Activated CD8-positive, alpha-beta memory T cell treated with anti-CD3 and anti-CD28 coated beads, Interleukin-2, amount 50 U/mL, for 1 hour (primary cell): ENCODE measurements around the gene ZNF423.
"Not testable (repeated sequence)": the region's sequence is repeated elsewhere in the genome, so short reads cannot be mapped to it uniquely, and the experiment has no call there.

ENCODE experiments used
- DNase-seq: peaks from one replicate; pipeline ENCODE4 v3.0.0-alpha.2; 2020; ENCODE audit errors: extremely low read depth

Gene ZNF423

DNA sequence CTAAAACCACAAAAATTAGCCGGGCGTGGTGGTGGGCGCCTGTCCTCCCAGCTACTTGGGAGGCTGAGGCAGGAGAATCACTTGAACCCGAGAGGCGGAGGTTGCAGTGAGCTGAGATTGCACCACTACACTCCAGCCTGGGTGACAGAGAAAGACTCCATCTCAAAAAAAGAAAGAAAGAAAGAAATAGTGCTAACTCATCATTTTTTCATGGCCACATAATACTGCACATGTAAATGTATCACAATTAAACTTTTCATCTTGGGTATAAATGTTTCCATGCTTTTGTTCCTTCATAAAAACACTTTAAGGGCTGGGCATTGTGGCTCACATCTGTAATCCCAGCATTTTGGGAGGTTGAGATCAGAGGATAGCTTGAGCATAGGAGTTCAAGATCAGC, 15.9 kb upstream of the ZNF423 start:
- DNase-seq: not testable (repeated sequence)

DNA sequence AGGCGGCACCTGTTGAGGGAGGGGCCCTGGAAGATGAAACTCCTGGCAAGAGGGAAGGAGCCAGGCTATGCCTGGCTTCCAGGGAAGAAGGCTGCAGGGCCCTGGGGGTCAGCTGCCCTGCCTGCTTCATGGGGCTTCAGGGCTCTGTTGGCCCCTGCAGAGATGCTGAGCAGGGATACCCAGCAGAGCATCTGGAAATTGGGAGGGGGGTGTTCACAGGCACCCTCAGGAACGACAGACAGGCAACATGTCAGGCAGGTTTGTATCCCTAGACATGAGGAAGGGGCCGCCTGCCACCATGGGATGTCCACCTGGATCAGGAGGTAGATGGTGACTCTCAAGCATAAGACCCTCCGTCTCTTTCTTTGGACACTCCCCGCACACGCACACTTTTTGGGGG, 13.8 kb upstream of the ZNF423 start:
- DNase-seq: no peak

DNA sequence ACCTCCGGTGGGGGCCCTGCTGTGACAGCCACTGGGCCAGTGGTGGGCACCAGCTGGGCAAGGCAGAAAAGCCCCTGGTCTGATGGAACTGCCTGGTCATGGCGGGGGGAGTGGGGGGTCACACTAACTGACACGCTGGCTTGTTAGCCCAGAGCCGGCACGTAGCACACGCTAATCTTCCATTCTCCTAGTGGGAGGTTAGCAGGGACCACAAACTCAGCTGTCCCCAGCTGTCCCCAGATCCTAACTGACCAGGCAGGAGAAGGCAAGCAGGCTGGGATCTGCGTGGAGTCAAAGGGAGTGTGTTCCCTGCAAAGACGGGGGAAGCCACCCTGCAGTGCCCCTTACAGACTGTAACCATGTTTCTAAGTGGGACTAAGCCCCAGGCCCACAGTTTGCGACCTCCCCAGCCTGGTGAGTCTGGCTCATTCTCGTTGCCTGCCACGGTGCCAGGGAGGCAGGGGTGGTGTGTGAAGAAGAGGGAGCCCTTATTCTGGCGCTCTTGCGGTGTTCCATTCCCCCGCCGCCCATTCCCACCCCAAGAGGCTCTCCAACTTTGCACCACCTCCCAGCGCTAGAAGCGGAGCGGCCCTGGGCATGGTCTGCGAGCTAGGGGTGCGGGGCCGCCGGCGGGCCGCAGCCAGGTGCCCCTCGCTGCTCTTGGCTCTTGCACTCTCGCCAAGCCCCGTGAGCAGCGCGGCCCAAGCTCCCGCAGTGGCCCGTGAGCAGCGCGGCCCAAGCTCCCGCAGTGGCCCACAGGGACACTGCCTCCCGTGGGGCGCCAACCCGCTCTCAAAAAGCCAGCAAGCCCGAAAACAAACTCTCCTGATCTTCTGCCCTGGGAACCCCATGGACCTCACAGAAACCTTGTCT, 12.1 kb upstream of the ZNF423 start:
- DNase-seq: no peak

DNA sequence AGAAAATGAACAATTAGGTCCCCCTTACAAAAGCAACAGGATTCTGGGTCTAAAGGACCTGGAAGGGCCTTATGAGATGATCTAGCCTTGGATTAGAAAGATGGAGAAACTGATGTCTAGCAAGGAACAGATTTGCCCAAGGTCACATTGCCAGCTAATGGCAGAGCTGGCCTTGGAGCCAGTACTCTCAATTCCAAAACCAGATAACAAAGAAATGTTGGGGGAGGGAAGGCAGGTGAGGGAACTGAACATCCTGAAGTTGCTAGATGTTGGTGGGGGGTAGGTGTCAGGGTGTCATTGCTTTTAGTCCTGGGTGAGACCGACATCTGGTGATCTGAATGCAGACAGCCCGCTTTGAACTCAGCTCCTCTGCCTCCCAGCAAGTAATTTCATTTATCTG, 11.3 kb upstream of the ZNF423 start:
- DNase-seq: no peak

DNA sequence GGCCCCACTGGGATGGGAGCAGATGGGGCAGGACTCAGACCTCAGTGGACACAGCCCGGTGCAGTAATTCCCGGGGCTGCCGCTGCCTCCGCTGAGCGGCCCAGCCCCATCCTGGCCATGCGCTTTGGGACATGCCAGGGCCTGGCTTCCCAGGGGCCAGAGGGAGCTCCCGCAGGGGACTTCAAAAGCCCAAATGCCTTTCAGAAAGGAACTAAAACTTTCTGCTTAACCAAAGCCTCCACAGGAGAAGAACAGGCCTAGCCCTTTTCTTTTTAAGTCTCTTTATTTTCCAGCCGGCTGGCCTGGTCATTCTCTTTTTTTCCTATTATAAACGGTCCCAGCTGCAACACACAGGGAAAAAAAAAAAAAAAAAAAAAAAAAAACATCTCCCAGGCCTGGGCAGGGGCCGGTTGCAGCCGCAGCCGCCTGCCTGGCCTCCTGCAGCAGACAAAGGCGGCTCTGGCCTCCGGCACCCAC, 10.7 kb upstream of the ZNF423 start:
- DNase-seq: no peak

DNA sequence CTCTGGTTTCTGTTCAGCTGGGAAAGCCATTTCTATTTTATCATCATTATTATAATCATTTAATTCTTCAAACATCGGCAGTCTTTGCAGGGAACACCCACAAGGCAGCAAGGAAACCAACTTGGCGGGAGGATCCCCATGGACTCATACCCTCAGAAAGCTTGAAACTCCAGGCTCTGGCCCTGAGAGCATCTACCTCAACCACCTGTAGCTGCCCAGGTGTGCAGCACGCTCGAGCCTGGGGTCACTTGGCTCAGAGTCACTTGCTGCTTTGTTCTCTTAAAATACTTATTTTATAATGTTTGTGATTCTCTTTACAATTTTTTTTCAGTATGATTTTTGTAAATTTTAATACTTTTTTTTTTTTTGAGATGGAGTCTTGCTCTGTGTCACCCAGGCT, 6.8 kb upstream of the ZNF423 start:
- DNase-seq: no peak

DNA sequence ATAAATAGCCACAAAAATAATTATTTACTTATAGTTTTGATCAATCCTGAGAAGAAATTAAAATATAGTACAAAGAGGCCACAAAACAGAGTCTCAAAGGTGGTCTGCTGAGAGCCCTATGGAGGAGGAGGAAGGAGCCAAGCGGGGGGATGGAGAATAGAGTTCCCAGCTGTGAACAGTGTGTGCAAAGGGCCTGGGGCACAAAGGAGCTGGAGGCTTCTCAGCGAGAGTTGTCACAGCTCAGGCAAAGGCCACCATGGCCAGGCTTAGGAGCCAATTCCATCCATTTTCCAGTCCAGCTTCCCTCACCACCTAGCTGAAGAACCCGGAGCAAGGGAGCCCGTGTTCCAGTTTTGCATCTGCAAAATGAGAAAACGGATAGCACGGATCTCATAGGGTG, 5.4 kb upstream of the ZNF423 start:
- no peak for DNase-seq

DNA sequence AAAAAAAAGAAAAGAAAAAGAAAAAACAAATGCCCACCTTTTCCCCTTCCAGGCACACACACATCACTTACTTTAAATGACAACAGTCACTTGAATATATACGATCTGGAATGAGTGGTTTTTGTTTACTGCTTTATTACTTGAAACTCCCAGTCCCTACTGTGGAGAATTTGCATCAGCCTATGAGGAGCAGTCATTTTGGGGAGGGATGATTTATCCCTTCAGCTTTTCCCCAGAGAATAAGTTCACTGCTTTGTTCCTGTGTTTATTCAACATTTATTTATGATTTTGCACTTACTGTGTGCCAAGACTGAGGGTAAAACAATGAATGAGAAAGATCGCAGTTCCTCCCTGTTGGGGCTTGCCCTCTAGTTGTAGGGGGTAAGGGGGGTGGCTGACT, 4.7 kb upstream of the ZNF423 start:
- no peak for DNase-seq

DNA sequence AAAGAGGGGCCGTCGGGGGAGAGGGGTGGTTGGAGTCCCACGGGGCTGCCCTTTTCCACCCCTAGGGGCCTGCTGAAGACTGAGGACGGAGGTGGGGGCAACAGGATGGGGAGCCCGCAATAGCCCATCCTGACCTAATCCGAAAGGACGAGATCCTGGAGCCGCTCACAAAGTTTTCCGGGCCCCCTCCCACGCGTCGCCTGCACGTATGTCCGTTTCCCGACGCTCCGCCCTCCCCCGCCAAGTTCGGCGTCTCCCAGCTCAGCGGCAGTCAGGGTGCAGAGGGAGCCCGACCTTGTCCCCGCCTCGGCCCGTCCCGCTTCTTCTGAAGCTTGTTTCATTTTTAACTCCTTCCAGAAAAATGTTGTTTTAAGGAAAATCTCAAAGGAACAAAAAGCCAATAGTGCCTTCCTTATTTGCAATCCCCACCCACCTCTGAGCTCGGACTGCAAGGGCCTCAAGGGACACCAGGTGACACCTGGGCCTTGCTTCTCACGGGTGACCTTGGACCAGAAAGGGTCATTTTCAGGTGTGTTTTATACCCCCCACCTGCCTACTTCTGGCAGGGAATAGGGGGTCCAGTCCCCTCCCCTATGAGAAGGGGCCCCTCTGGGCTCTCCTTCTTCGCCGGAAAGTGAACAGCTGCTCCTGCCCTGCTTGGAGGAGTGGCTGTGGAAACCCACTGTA, 3.4 kb upstream of the ZNF423 start:
- no peak for DNase-seq

DNA sequence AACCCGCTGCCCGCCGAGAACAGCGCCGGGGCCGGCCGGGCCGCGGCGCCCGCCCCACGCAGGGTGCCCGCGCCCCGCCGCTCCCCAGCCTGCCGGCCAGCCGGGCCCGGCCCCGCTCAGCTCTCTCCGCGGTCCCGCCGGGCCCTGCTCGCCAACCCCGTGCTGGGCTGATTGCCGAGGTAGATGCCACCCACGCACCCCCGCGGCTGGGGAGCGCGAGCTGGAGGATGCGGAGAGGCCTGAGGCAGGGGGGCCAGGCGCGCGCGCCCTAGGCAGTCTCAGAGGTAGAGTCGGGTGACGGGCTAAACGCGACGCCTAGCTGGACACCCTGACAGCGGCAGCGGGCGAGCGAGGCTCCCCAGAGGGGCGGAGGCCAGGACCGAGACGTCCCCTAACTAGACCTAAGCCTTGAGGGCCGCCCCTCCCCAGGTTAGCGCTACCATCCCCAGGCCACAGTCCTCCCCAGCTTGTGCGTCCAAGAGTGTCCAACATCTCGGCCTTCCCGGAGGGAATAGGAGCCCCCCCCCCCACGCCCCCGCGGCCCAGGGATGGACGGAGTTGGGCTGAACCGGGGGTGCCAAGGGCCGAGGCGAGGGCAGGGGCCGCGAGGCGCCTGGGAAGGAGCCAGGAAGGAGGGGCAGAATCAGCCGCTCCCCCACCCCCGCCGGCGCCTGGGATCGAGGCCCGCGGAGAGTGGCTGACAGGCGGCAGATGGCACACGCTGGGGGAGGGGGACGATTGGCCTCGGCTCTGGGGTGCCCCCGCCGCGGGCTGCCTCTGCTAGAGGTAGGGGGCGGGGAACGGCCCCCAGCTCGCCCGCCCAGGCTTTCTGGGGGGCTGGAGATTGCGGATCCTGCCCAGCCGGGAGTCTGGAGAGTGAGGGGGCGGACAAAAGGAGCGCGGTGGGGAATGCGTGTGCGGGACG, 2.5 kb upstream of the ZNF423 start:
- no peak for DNase-seq

DNA sequence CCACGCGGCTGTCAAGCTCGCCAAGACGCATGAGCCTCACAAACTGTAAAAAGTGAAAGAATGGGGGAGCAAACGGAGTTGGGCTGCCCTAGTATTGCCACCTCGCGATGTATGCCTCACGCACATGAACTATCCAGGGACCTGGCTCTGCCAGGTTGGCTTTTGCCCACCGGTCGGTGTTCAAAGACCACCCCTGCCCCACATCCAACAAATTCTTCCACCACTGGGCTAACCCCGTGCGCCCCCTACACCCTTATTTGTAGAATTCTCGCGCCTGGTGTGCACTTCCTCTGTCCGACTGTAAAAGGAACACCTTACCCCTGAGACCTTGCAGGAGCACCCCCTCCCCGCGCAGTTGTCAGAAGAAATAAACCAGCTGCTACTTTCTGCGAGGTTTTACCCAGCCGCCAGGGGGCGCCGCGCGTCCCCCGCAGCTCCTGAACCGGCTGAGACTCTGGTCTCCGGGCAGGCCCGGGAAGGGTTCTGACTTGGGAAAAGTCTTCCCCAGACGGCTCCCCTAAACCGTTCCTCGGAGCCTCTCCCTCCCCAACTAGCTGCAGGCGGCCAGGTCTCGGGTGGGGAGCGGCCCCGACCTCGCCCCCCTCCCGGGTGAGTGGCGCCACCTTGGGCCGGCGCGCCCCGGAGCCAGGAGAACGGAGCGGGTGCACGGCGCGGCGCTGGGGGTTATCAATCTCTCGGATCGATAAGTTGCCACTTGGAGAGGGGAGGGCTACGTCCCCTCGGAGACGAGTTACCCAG, 1.7 kb upstream of the ZNF423 start:
- DNase-seq: no peak

DNA sequence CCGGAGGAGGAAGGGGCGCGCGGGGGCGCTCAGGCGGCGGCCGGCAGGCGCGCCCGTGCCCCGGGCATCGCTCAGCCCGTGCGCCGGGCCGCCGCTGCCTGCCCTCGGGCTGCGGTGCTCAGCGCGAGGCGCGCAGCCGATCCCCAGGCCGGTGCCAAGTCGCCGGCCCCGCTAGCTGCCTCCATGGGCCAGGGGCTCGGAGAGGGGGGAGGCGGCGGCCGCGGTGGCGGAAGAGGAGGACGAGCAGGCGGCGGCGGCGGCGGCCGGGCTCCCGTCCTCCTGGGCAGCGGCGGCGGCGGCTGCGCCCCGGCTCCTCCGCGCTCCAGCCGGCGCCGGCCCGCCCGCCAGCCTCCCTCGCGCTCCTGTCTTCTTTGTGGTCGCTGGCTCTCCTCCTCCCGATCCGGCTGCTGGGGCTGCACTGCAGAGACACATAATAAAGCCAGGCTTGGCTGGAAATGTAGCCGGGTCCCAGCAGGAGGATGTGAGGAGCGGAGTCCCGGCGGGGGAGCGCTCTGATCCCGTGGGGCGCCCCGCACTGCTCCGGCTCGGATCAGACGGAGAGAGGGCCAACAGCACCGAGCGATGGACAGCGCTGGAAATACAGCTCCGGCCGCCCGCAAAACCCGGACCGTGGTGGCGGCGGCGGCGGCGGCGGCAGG, 889 bp upstream of the ZNF423 start:
- DNase-seq: no peak

DNA sequence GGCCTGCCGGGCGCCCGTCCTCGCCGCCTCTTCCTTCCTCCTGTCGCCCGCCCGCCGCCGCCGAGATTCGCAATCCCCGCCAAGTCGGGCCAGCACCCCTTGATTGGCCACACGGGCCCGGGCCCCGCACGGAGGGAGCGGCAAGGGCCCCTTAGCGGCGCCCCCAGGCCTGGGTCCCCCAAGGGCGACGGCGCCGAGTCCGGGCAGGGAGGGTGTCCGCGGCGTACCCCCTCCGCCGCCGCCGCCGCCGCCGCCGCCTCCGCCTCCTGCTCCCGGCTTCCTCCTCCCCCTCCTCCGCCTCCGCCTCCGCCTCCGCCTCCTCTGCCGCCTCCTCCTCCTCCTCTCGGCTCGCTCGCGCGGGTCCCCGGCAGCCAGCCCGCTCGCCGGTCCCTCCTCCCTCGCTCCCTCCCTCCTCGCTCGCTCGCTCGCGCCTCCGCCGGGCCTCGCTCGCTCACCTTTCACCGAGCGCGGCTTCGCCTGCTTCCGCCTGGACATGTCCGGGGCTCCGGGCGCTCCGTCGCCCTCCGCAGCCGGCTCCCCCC, 561 bp downstream of the ZNF423 start:
- DNase-seq: no peak

DNA sequence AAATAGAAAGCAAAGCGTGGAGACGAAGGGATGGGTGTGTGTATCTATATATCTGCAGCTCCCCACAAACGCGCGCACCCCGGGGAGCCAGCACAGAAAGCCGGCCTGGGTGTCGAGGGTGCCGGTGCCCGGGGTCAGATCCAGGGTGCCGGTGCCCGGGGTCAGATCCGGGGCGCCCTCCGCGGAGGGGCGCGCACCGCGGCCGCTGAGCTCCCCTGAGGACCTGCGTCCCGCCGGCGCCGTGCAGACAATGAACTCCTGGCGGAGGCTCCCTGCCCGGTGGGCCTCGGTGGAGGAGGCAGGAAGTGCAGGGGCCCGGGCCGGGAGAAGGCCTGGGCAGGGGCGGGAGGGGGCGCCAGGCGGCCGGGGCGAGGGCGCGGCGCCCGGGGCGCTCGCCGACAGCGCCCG, 1.1 kb downstream of the ZNF423 start:
- no peak for DNase-seq

DNA sequence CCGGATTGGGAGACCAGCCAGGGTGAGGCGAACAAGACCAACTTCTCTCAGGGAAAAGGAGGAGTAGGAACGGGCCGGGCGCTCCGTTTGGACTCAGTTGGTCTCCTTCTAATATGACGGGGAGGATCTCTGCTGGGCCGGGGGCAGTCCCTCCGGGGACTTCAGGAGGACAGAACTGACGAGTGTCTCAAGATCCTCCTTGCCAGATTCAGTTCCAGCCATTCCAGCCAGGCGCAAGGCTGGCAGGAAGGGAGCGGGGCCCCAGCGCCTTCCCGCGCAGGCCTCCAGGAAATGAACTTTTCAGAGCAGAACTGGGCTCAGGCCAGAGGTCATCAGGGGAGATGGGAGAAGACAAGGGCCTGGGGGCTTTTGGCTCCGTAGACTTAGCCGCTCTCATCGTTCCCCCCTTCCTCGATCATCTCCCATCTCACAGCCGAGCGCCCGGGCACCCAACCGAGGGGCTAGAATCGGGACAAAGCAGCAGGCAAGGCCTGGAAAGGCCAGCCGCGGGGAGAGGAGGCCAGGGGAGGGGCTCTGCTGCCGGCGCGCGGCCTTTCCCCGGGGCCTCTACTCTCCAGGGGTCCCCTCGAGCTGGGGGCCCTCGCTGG, 1.6 kb downstream of the ZNF423 start:
- no peak for DNase-seq

DNA sequence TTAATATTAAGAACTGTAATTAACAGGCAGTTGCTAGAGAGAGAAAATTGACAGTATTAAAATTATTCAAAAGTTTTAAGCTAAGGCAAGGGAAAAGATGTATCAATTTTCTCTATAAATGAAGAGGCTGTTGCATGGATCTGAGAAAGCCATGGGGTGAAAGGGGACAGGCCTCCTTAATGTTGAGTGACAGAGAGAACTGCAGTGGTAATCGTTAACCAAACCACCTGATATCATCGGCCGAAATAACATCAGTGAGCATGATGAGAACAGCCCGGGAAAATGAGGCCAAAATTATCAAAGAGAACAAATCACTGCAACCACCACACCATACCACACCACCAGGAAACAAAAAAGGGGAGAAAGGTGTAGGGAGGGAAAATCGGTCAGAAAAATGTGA, 3.6 kb downstream of the ZNF423 start:
- no peak for DNase-seq

DNA sequence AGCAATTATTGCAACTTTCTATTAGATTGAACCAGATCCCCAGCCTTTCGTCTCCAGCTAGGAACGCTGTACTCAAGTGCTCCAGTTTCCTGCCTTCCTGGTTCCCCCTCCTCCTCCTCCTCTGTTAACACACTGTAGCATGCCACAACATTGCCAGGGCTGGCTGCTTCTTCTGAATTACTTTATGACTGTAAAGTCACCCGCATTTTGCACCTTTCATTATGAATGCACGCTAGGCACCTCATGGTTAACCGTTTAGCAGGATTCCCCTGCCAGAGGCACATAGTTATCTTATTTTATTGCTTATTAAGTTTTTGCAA, 4.5 kb downstream of the ZNF423 start:
- no peak for DNase-seq

DNA sequence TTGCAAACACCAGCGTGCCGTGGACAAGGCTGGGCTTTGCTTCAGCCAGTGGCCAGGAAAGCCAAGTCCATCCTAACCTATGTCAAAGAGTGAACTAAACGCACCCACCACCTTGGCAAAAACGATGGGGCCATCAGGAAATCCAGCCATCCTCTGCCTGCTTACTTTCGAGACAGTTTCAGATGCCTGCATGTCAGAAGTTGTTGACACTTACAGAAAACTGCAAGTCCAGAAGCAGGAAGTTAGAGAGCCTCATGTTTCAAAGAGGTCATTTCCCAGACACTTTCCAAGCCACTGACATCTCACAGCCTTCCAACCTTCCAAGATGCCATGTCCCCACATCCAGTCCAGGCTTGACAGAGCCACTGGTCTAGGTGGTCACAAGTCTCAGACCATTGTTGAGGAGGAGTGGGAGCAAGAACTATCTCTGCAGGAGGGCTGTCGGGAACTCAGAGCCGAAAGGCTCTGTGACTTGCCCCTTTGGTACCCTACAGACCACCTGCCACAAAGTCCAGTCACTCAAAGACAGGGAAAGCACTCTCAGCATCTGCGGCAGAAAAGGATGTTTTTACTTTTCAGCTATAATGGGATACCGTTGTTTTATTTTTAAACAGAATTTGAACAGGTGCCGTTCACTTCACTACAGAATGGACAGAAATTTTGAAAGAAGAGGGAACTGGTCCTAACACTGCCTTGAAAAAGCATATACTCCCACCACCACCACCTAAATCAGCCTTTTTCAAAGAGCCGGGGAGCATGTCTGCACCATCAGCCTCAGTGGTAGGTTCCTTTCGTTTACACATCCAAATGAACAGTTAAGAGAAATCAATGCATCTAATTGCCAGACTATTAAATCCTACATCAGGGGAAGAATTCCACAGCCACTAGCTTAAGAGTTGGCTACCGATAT, 5.1 kb downstream of the ZNF423 start:
- DNase-seq: no peak

DNA sequence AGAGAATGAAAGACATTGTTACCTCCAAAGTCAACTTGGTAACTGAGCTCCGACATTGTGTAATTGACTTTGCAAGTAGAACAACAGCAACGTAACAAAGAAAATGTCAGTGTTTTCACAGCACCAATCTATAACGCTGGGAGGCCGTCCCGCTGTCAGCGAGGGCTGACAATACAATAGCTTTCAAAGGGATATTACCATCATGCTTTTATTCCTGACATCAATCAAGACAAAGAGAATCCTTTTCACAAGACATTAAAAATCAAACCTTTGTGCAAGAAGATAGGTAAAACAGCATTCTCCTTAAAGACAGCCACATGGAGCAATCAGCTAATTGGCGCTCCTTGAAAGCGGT, 6.2 kb downstream of the ZNF423 start:
- DNase-seq: no peak
